Measurements from ENCODE around the gene ST8SIA5.

GRCh38 chr18:46772357-46772756 is 15.5 kb upstream of the ST8SIA5 start:
- no peak for TF ChIP-seq CSRNP3 (CRISPR knock-in tag; IDR thresholded peaks at IDR 0.05)
- no peak for TF ChIP-seq PATZ1 (CRISPR knock-in tag; IDR thresholded peaks at IDR 0.05; ENCODE audit: borderline replicate concordance)
- TF ChIP-seq ARNTL (CRISPR knock-in tag; IDR thresholded peaks at IDR 0.05; ENCODE audit: borderline replicate concordance, low read depth) = no peak
- no peak for TF ChIP-seq RARB (CRISPR knock-in tag; IDR thresholded peaks at IDR 0.05)
- TF ChIP-seq ZNF565 (CRISPR knock-in tag; conservative IDR thresholded peaks at IDR 0.05; ENCODE audit: low read depth) = no peak
- TF ChIP-seq SNAI2 (CRISPR knock-in tag; IDR thresholded peaks at IDR 0.05) = no peak
- TF ChIP-seq TOX (CRISPR knock-in tag; IDR thresholded peaks at IDR 0.05; ENCODE audit: borderline replicate concordance) = no peak
- no peak for TF ChIP-seq CREB5 (CRISPR knock-in tag; IDR thresholded peaks at IDR 0.05; ENCODE audit: low read depth)

Measured in SK-N-SH treated with all-trans-retinoic acid at 6 μM for 48 hours (cell line).